CD4-positive, CD25-positive, alpha-beta regulatory T cell (primary cell): Measurements from ENCODE around the gene SFT2D2. TPM values are rescaled to one million over a fixed set of nuclear protein-coding genes. Genes with fewer than 3 reads are reported as not detected.
A peak's percentile ranks its signal among the peaks of the same experiment; 100 is the strongest.

Experiments used
- ATAC-seq, 2 donors: fragments of 150-1000 bp; cut with Tn5 transposase; one replicate each; pipeline ENCODE4 v1.10.0; 2021; ENCODE audit warnings: low read depth in 2 of 2, moderate number of reproducible peaks in 2 of 2, moderate library complexity in 1 of 2
- DNase-seq, 3 donors: peaks; one replicate each; pipeline versions ENCODE4 v3.0.0 to v3.0.0-alpha.2; 2012 to 2022; ENCODE audit warnings: mixed read lengths in 1 of 3
- H3K27ac ChIP-seq: one replicate; pipeline ENCODE4 v1.7.0; 2013; ENCODE audit warnings: mild to moderate bottlenecking, low read length; ENCODE audit not compliant: insufficient read depth, poor library complexity, severe bottlenecking
- H3K27me3 ChIP-seq: one replicate; pipeline ENCODE4 v1.7.0; 2013; ENCODE audit warnings: low read length; ENCODE audit not compliant: control insufficient read depth, insufficient read depth
- H3K36me3 ChIP-seq: one replicate; pipeline ENCODE4 v1.7.0; 2013; ENCODE audit warnings: mild to moderate bottlenecking, low read length, moderate library complexity; ENCODE audit not compliant: control insufficient read depth, insufficient read depth
- H3K4me1 ChIP-seq: 2 replicates; pipeline ENCODE4 v1.7.0; 2013; ENCODE audit warnings: mild to moderate bottlenecking, low read length; ENCODE audit not compliant: insufficient read depth, control insufficient read depth, poor library complexity, severe bottlenecking
- H3K4me3 ChIP-seq: one replicate; pipeline ENCODE4 v1.7.0; 2013; ENCODE audit warnings: low read depth, mild to moderate bottlenecking, low read length, moderate library complexity
- H3K9me3 ChIP-seq, 2 experiments: 1 replicate in 1 of 2; 2 replicates in 1 of 2; pipeline ENCODE4 v1.7.0; 2013; ENCODE audit warnings: low read length in 2 of 2, mild to moderate bottlenecking in 1 of 2, moderate library complexity in 1 of 2; ENCODE audit not compliant: control insufficient read depth in 2 of 2
- H3K27ac Mint-ChIP-seq, 3 donors: one replicate each; pipeline ENCODE4 v1.8.0; 2020 to 2022; ENCODE audit warnings: mild to moderate bottlenecking in 3 of 3, mixed read lengths in 3 of 3, moderate library complexity in 2 of 3
- H3K27me3 Mint-ChIP-seq: one replicate; pipeline ENCODE4 v1.8.0; 2022; ENCODE audit warnings: mild to moderate bottlenecking, mixed read lengths
- H3K36me3 Mint-ChIP-seq: one replicate; pipeline ENCODE4 v1.8.0; 2020; ENCODE audit warnings: mixed read lengths
- H3K4me1 Mint-ChIP-seq, 4 donors: one replicate each; pipeline ENCODE4 v1.8.0; 2020 to 2022; ENCODE audit warnings: mixed read lengths in 4 of 4, mild to moderate bottlenecking in 1 of 4
- H3K4me3 Mint-ChIP-seq, 4 donors: one replicate each; pipeline ENCODE4 v1.8.0; 2020 to 2022; ENCODE audit warnings: mild to moderate bottlenecking in 4 of 4, mixed read lengths in 4 of 4, moderate library complexity in 3 of 4
- H3K9me3 Mint-ChIP-seq, 7 donors: one replicate each; pipeline ENCODE4 v1.8.0; 2020 to 2022; ENCODE audit warnings: mixed read lengths in 7 of 7, mild to moderate bottlenecking in 3 of 7, moderate library complexity in 2 of 7
- polyA plus RNA-seq, 4 donors: library from polyadenylated mRNA; unstranded; fragments of 300-500 nt; fragmentation: Illumina TruSeq; gene quantifications; one replicate each; pipeline ENCODE4 v1.2.3, GENCODE V29; 2021
- total RNA-seq: library from RNA; stranded (reverse); gene quantifications from one replicate; pipeline ENCODE4 v1.2.3, GENCODE V29; 2022

Gene SFT2D2
- total and polyA plus RNA-seq, 5 donors from 2014 or later: 47.1 to 72.2 (median 52.0) TPM

DNA sequence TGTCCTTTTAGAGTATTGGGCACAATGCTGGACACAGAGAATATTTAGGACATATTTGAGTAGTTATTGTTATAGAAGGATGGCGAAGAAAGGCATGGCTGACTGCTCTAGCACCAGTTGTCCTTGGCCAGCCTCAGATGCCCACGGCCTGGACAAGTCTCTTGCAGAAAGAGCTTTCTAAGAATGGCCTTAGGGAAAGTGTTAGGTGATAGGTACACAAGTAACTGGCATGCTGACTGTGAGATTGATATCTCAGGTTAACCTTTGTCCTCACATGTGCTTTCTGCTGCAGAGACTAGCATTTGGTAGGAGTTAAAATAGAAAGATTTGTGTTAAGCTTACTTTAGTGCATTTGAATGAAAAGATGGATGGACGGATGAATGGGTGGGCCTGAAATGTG, 10.1 kb downstream of the SFT2D2 start:
- no peaks in the 10 kb centered on the region for H3K27me3 Mint-ChIP-seq
- peak overlapping the region in 3 of 4 donors; percentile 2 to 55 (median 26) for H3K4me3 Mint-ChIP-seq
- peaks cover 62% of the 10 kb centered on the region for H3K36me3 Mint-ChIP-seq
- peaks cover 30 to 63% (median 61%) of the 10 kb centered on the region in 4 donors for H3K4me1 Mint-ChIP-seq
- H3K36me3 ChIP-seq: peaks cover 83% of the 10 kb centered on the region
- no peak overlapping the region for H3K27ac ChIP-seq
- H3K4me1 ChIP-seq: peaks cover 17% of the 10 kb centered on the region
- no peaks in the 10 kb centered on the region for H3K9me3 ChIP-seq
- peak overlapping the region; percentile 11 to 95 (median 45) for H3K27ac Mint-ChIP-seq
- DNase-seq (no peak), ATAC-seq (no peak)
- no peak overlapping the region for H3K4me3 ChIP-seq
- no peaks in the 10 kb centered on the region for H3K9me3 Mint-ChIP-seq
- H3K27me3 ChIP-seq: no peaks in the 10 kb centered on the region

DNA sequence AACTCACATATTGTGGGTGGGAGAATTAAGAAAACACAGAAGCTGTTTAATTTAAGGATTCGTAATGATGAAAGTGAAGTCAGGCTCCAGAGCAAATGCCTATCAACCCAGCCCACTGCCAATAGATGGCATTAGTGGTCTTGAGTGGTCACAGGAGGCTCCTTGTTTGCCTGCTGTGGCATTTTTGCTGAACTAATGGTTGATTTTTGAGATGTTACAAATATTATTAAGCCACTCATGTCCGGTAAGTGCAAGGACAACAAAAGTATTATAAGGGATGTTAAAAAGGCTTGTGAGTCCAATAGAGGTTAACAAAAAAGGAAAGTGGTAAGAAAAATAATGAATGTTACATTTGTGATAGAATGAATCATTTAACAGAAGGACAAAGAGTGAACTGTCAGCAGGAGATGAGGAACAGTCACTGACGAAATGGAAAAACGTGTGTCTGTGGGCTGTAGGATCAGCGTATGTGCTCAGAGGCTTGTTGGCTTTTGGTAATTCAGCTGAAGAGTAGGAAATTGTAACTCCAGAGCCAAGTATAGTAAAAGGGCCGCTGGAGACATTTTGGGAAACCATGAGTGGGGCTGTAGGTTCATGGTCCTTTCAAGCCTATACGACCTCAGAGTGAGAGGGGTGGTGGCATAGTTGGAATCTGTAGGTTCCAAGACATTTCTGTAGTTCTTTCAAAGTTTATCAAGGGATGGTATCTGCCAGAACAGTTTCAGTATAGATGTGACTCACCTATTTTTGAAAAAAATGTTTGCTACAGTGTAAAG, 11.2 kb downstream of the SFT2D2 start:
- peaks cover 17% of the 10 kb centered on the region for H3K4me1 ChIP-seq
- peak overlapping the region in 2 of 3 donors; percentile 22 to 68 for H3K27ac Mint-ChIP-seq
- no peaks in the 10 kb centered on the region for H3K27me3 Mint-ChIP-seq
- H3K9me3 ChIP-seq: no peaks in the 10 kb centered on the region
- ATAC-seq (no peak), DNase-seq (peak in 1 of 3 donors; percentile 57)
- H3K36me3 Mint-ChIP-seq: peaks cover 61% of the 10 kb centered on the region
- no peaks in the 10 kb centered on the region for H3K27me3 ChIP-seq
- H3K4me3 ChIP-seq: no peak overlapping the region
- H3K4me1 Mint-ChIP-seq: peaks cover 30 to 59% (median 53%) of the 10 kb centered on the region in 4 donors
- no peak overlapping the region for H3K4me3 Mint-ChIP-seq
- peaks cover 76% of the 10 kb centered on the region for H3K36me3 ChIP-seq
- H3K9me3 Mint-ChIP-seq: no peaks in the 10 kb centered on the region
- no peak overlapping the region for H3K27ac ChIP-seq

DNA sequence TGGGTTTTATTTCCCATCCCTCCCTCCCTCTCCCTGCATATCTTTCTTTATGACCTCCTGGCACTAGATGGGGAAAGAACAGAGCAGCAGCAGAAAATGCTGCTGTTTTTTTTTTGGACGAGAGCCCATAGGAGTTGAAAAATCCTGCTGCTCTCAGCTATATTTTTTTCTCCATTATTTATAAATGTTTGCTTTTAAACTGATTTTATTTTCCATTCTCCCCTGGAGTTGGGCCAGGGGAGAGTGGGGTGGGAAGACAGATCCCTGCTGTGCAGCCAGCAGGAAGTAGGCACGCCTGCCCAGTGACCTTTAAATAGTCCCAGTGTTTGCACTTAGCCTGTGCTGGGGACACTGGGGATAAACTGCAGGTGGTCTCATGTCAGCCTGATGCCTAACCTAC, 17.4 kb downstream of the SFT2D2 start:
- Histone ChIP-seq H3K36me3 (peaks cover 79% of the 10 kb centered on the region), H3K27ac (no peak overlapping the region), H3K9me3 (no peaks in the 10 kb centered on the region), H3K4me3 (no peak overlapping the region), H3K27me3 (no peaks in the 10 kb centered on the region), H3K4me1 (no peaks in the 10 kb centered on the region)
- peak overlapping the region in 1 of 3 donors; percentile 16 for H3K27ac Mint-ChIP-seq
- H3K36me3 Mint-ChIP-seq: peaks cover 72% of the 10 kb centered on the region
- H3K4me3 Mint-ChIP-seq: no peak overlapping the region
- DNase-seq (no peak), ATAC-seq (no peak)
- peaks cover 17 to 46% (median 34%) of the 10 kb centered on the region in 4 donors for H3K4me1 Mint-ChIP-seq
- peaks cover 0 to 2% (median 0%) of the 10 kb centered on the region in 7 donors for H3K9me3 Mint-ChIP-seq
- no peaks in the 10 kb centered on the region for H3K27me3 Mint-ChIP-seq

DNA sequence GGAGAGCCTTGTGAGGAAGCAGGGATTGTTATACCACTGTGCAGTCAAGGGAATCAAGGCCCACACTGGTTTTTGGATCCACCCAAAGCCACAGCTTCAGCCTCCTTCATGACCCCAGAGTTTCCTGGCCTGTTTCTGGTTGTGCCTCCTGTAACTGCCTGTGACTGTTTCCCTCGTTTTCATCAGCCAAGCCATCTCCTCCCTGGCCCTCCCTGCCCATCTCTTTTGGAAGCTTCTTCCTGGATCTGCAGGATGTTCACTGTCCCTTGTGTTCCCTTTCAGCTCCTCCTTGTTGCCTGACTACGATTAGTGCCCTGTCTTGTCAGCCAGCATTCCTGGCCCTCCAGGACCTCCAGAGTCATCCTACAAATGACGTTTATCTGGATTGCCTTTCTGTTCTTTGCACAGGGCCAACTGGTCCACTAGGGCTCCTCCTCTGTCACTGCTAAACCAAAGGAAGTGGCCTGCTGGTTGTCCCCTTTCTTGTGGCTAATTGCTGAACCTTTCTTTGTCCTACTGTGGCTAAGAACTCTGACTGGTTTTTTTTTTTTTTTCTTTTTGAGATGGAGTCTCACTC, 17.9 kb downstream of the SFT2D2 start:
- Histone ChIP-seq H3K27ac (no peak overlapping the region), H3K9me3 (no peaks in the 10 kb centered on the region), H3K4me3 (no peak overlapping the region), H3K36me3 (peaks cover 74% of the 10 kb centered on the region), H3K27me3 (no peaks in the 10 kb centered on the region), H3K4me1 (no peaks in the 10 kb centered on the region)
- no peak overlapping the region for H3K4me3 Mint-ChIP-seq
- H3K9me3 Mint-ChIP-seq: peaks cover 0 to 2% (median 0%) of the 10 kb centered on the region in 7 donors
- ATAC-seq (no peak), DNase-seq (no peak)
- H3K27me3 Mint-ChIP-seq: no peaks in the 10 kb centered on the region
- peaks cover 75% of the 10 kb centered on the region for H3K36me3 Mint-ChIP-seq
- H3K4me1 Mint-ChIP-seq: peaks cover 22 to 51% (median 37%) of the 10 kb centered on the region in 4 donors
- peak overlapping the region in 1 of 3 donors; percentile 78 for H3K27ac Mint-ChIP-seq

DNA sequence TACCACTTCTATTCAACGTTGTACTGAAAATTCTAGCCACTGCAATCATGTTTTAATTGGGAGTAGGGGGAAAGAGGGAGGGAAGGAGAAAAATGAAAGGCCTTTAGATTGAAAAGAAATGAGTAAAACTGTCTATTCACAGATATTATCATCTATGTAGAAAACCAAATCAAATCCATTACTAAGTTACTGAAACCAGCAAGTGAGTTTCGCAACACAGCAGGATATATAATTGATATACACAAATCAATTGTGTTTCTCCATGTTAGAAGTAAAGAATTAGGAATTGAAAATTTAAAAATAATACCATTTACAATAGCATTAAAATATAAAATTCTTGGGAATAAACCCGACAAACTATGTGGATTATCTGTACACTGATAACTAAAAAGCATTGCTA, 19.2 kb downstream of the SFT2D2 start:
- no peak overlapping the region for H3K27ac ChIP-seq
- H3K27ac Mint-ChIP-seq: peak overlapping the region in 1 of 3 donors; percentile 39
- no peak overlapping the region for H3K4me3 ChIP-seq
- H3K9me3 Mint-ChIP-seq: peaks cover 0 to 2% (median 0%) of the 10 kb centered on the region in 7 donors
- no peak for ATAC-seq
- peaks cover 71% of the 10 kb centered on the region for H3K36me3 ChIP-seq
- no peaks in the 10 kb centered on the region for H3K27me3 Mint-ChIP-seq
- no peak overlapping the region for H3K4me3 Mint-ChIP-seq
- H3K9me3 ChIP-seq: no peaks in the 10 kb centered on the region
- H3K4me1 ChIP-seq: no peaks in the 10 kb centered on the region
- peaks cover 24 to 60% (median 40%) of the 10 kb centered on the region in 4 donors for H3K4me1 Mint-ChIP-seq
- peaks cover 77% of the 10 kb centered on the region for H3K36me3 Mint-ChIP-seq
- no peak for DNase-seq
- H3K27me3 ChIP-seq: no peaks in the 10 kb centered on the region

DNA sequence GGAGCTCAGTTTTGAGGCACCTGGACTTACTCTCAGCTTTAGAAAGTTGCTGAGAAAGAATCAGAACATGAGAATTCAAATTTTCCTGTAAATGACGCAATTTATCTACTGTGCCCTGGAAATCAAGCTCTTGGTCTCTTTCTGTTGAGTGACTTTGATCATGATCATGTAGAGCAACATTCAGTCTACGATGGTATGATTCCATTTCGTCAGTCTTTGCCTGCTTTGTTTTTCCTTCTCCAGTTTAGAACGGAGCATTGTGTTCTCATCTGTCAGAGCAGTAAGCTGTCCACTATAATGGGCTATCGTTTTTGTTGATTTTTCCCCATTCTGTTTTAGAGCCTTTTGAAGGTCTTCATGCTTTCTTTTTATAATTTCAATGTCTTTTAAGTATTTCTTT, 20.7 kb downstream of the SFT2D2 start:
- no peak for DNase-seq
- peaks cover 30 to 59% (median 40%) of the 10 kb centered on the region in 4 donors for H3K4me1 Mint-ChIP-seq
- H3K27ac Mint-ChIP-seq: no peak overlapping the region
- Histone ChIP-seq H3K27me3 (no peaks in the 10 kb centered on the region), H3K27ac (no peak overlapping the region), H3K36me3 (peaks cover 71% of the 10 kb centered on the region), H3K9me3 (no peaks in the 10 kb centered on the region), H3K4me3 (no peak overlapping the region), H3K4me1 (no peaks in the 10 kb centered on the region)
- no peak for ATAC-seq
- peaks cover 0 to 2% (median 0%) of the 10 kb centered on the region in 7 donors for H3K9me3 Mint-ChIP-seq
- H3K27me3 Mint-ChIP-seq: no peaks in the 10 kb centered on the region
- H3K4me3 Mint-ChIP-seq: no peak overlapping the region
- peaks cover 75% of the 10 kb centered on the region for H3K36me3 Mint-ChIP-seq

DNA sequence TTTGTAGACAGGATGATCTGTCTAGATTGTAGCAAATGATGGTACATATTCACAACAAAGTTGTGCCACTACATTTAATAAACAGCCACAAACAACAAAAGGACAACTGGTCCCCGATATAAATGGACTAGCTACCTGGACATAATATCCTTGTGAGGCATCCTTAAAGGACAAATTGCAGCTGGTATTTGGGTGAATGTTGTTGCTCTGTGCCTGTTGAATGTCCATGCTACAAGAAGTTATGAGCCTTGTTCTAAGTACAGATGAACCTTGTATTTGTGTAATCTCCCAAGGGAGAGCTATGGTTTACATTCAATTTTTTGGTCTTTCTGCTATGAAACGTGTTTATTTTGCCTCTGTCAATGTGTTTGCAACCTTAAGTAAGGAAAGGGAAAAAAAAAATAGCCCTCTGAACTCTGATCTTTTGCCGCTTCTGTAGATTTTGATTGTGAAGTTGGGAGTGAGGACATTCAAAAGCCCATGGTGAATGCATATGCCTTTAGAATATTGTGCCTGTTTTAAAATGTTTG, 26.5 kb downstream of the SFT2D2 start:
- no peaks in the 10 kb centered on the region for H3K4me1 ChIP-seq
- H3K4me1 Mint-ChIP-seq: peaks cover 29 to 38% (median 32%) of the 10 kb centered on the region in 4 donors
- no peak overlapping the region for H3K4me3 ChIP-seq
- H3K27me3 Mint-ChIP-seq: no peaks in the 10 kb centered on the region
- peaks cover 9 to 11% of the 10 kb centered on the region in 2 experiments for H3K9me3 ChIP-seq
- DNase-seq: no peak
- H3K4me3 Mint-ChIP-seq: no peak overlapping the region
- no peak for ATAC-seq
- peaks cover 50% of the 10 kb centered on the region for H3K36me3 ChIP-seq
- H3K27ac ChIP-seq: peak overlapping the region; percentile 29
- peaks cover 64% of the 10 kb centered on the region for H3K36me3 Mint-ChIP-seq
- no peaks in the 10 kb centered on the region for H3K27me3 ChIP-seq
- H3K27ac Mint-ChIP-seq: no peak overlapping the region
- H3K9me3 Mint-ChIP-seq: peaks cover 0 to 10% (median 3%) of the 10 kb centered on the region in 7 donors
